Activated CD4-positive, alpha-beta T cell treated with anti-CD3 and anti-CD28 coated beads, Interleukin-2, amount 50 U/mL, for 48 hours (primary cell): Measurements from ENCODE around the gene C19orf44.
"Not testable (repeated sequence)": the region's sequence is repeated elsewhere in the genome, so short reads cannot be mapped to it uniquely, and the experiment has no call there.

Experiments used
- DNase-seq, 2 experiments: peaks; one replicate each; pipeline ENCODE4 v3.0.0-alpha.2; 2020

Gene C19orf44

DNA sequence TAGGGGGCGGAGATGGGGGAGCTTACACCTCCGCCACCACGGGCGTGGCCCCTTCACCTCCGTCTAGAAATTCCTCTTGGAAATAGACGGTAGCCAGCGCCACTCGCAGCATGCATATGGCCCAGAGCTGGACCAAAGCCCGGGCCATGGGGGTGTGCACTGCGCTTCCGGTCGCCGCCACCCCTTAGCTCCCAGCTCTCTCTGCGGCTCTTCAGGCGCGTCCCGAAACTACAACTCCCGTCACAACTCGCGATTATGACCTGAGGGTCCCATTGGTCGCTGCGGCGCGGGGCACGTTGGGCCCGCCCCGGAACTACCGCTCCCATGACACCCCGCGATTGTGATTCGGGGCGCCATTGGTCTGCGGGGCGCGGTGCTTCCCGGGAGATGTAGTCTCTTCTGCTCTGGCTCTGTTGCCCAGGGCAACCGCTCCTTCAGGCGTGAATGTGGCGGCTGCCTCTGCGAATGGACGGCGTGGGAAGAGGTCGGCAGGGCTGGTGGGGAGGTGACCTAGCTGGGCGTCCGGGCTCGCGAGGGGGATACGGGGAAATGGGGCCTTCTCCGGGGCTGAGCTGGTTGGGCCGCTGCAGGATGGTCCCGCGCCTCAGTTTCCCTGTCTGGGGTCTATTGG, at the start of gene C19orf44, which contains the start of gene CALR3:
TSS of gene C19orf44 (plus strand) at position 413 of the 631 bp plus-strand sequence. CDS start 4,399 bp downstream, outside the sequence.
TSS of gene CALR3 (minus strand) at position 186 of the 631 bp plus-strand sequence. CDS start at position 148, 38 bp downstream.
- peak; percentile 96 to 97 for DNase-seq

DNA sequence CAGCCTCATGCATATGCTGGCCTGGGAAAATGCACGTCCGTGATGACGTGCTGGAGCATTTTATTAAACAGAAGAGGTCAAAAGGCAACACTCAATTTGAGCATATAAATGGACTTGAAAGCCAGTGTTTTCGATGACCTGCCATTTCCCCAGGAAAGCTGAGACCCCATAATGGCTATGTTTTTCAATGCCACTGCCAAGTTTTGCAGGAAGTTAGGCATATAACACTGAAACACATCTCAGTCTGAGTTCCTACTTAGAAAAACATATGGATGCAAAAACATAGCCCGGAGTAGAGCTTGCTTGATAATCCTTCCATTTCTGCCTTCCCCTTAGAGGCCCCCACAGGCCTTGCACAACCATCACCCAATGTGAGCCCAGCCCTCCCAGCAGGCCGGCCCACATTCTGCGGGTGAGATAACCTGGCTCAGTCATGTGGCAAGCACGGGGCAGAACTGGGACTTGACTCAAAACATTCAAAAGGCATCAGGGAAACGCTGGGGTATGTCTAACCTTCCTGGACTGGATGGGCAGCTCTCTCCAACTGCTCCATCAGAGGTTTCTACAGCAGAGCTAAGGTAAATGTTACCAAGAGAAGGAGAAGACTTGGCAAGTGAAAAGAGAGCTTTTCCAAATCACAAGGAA, 49.3 kb upstream of the C19orf44 start:
- DNase-seq = peak; percentile 29 to 51

DNA sequence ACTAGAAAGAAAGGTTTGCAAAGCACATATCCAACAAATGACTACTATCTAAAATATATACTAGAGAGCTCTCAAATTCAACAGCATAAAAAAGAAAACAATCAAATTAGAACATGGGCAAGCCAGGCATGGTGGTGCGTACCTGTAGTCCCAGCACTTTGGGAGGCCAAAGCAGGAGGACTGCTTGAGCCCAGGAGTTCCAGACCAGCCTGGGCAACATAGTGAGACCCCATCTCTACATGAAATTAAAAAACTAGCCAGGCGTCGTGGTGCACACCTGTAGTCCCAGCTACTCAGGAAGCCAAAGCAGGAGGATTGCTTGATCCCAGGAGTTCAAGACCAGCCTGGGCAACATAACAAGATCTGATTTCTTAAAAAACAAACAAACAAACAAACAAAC, 47.3 kb upstream of the C19orf44 start:
- DNase-seq = not testable (repeated sequence)

DNA sequence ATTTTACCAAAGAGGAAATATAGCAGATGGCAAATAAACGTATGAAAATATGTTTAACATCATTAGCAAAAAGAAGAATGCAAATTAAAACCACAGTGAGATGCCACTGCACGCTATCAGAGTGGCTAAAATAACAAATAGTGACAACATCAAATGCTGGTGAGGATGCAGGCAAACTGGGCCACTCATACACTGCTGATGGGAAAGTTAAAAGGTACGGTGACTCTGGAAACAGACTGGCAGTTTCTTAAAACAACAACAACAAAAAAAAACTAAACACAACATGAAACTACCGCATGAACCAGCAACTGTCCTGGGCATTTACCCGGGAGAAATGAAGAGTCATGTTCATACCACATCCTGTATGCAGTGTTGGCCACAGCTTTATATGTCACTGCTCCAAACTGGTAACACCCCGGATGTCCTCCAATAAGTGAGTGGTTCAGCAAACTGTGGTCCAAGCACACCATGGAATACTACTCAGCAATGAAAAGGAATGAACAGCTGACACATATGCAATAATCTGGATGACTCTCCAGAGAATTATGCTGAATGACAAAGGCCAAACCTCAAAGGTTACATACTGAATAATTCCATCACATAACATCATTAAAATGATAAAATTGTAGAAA, 46.7 kb upstream of the C19orf44 start:
- DNase-seq = peak; percentile 15 to 27

DNA sequence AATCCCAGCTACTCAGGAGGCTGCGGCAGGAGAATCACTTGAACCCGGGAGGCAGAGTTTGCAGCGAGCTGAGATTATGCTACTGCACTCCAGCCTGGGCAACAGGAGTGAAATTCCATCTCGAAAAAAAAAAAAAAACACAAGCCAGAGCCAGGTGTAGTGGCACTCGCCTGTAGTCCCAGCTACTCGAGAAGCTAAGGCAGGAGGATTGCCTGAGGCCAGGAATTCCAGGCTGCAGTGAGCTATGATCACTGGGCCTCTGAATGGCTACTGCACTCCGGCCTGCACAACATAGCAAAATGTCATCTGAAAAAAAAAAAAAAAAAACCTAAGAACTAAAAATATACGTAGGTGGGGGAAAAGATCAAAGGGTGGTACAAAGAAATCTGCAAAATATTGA, 43.9 kb upstream of the C19orf44 start:
- no peak for DNase-seq

DNA sequence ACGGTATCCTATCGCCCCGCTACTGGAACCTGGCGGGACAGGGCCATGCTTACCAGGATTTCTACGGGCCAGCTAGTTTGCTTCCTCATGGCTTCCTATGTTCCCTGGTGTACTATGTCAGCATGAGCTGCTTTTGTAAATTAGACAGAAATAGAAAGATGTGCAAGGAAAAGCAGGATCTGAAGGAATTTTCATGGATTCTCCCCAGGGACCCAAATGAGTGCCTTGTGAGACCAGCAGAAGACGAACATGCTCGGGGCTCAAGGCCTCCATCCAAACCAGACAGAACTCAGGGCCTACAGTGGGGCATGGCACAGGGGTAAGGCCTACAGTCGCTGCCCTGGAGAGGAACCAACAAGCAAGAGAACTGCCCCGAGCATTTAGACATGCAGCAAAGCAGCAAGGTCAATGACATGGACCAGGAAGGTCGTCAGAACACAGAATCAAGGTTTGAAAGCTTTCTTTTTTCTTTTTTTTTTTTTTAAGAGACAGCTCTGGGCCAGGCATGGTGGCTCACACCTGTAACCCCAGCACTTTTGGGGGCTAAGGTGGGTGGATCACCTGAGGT, 41.8 kb upstream of the C19orf44 start:
- DNase-seq = no peak

DNA sequence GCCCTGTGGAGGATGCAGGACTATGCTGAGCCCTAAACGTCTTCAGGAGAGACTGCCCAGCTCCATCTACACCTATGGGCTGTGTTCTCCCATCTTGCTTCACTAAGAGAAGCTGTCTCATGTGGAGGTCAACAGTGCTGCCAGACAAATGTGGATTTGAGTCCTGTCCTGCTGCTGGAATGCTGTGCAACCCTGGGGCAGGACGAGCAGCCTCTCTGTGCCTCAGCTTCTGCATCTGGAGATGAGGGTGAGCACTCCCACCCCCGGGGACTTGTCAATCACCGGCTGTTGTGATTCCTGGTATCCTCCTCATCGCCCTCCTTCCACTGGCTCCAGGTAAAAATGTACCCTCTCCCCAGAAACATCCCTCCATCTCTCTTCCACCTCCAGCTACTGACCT, 40.7 kb upstream of the C19orf44 start:
- no peak for DNase-seq

DNA sequence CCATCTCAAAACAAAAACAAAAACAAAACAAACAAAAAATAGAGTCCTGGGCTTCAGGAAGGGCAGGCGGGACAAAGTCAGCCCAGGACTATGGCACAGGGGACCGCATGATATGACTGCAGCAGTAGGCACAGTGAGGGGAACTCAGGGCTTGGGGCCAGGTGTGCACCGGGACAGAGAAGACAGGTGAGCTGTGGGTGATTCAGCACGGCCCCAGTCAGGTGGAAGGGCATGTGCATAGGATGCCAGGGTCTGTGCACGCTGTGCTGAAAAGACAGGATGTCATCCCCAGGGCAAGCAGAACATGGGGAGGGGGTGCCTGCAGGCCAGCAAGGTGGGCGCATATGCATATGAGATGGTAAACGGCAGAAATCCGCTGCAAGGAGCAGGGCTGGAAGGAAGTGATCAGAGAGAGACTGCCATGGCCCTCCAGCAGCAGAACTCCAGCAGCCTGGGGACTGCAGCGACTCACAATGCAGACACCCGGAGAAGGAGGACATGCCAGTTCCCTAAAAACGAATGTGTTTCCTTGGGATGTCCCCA, 39.5 kb upstream of the C19orf44 start:
- DNase-seq = no peak

DNA sequence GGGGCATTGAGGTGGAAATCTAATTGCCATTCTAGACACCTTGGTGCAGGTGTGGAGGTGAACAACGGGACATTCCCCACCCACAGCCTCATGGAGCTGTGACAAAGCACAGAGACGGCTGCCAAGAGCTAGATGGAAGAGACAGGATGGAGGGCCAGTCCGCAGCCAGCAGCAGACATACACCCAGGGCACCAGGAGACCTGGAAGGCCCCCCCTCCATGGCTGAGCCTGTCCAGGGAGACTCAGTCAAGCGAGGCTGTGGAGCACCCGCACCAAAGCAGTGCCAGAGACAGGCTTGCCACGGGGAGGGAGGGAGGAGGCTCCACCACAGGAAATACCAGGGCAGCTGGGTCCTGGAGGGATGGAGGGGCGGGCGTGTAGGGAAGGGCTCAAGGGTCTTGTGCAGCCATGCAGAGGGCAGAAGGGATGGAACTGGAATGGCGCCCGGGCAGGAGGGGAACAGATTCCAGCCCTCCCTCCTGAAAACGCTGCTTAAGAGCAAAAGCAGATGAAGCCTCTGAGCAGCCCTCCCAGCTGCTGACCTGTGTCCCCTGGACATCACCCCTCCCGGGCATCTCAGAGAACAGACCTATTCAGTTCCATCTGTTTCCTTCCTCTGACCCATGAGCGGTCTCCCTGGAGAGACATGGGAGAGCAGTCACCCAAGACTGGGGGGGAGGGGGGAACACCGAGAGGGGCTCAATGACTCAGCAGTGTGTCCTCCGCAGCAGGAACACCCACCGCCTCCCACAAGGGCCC, 38.8 kb upstream of the C19orf44 start:
- DNase-seq = peak in 1 of 2 experiments; percentile 12

DNA sequence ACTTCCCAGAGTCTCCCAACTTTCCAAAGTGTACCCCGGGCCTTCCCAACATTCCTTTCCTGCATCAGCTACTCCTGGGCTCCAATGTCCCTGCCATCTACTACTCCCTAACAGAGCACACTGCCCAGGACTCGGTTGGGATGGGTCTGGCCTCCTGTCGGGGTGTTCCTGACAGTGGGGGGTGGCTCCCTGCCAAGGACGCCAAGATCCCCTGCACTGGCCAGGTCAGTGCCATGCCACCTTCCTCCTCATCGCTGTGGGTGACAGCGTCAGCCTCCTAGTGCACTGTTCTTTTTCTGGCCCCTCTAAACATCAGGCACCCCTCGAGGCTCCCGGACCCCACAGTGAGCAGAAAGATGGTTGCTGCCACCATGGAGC, 38.3 kb upstream of the C19orf44 start:
- no peak for DNase-seq

DNA sequence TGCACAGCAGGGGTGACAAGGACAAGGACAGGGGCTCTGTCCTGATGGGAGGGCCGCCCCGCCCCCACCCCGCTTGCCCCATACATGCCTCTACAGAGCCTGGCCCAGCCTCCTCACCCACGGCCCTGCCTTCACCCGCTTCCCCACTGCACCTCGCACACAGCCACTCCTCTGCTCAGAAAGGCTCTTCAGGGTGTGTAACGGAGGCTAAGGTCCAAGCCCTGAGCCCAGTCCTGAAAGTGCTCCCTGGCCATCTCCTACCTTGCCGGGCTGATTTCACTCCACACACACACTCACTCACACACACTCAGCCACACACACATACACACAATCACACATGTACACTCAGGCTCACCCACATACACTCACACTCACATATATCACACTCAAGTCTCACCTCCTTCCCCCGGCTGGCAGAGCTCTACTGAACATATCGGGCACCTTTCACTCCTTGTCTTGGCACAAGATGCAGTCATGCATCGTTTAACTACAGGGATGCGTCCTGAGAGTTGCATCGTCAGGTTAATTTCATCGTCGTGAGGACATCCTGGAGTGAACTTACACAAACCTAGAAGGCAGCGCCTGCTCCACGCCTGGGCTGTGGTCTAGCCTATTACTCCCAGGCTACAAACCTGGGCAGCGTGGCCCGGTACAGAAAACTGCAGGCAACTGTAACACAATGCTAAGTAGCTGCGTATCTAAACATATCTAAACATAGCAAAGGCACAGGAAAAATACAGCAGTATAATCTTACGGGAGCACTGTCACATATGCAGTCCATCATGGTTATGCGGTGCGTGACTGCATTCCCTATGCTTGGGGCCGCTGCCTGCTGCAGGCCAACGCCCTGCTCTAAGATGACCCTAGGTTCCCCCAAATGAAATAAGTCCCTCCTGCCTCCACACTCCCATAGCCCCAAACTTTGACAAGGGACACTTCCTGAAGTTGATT, 37.5 kb upstream of the C19orf44 start:
- DNase-seq = no peak

DNA sequence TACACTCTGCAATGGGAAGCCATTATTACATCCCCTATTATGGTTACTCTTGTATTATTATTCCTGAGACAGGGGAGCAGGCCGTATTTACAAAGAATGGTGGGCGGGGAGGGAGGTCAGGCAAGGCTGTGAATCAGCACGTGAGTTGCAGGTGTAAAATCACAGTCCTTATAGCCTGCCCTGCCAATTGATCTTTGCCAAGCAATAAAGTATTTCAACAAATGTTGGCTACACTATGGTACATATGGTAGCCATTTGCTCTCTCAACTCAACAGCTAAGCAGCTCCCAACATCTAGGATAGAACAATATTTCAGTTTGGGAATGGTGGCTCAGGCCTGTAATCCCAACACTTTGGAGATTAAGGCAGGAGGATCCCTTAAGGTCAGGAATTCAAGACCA, 36.5 kb upstream of the C19orf44 start:
- no peak for DNase-seq

DNA sequence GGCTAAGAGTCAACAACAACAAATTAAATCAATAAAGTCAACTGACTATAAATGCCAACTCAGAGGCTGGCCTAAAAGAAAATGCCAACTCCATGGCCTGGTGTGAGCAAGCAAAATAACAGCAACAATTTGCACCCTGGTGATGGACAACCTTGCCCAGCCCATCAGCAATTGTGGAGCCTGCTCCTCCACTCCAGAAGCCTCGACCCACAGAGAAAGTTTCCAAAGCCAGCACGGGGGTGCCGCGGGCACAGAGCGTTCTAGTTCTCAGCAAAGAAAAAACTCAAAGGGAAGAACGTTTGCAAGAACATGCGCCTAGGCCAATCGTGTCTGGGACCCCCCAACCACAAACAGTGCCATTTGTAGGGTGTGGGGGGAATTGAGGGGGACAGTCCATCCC, 35.7 kb upstream of the C19orf44 start:
- no peak for DNase-seq

DNA sequence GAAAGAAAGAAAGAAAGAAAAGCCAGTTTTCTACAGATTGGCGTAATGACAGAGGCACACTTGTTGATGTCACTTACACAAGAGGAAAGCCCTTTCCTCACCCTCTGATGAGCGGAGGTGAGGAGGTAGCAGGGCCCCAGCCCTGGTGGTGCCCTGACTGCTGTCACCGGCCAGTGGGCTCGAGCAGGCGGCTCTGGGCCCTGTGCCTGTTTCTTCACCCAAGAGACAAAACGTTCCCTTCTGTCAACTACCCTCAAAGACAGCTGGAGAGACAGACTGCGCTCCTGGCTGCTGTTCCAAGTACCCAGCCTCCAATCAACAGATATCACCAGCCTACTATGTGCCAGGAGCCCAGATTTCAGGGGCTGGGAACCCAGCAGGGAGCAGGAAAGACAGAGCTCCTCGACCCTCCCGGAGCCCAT, 34.6 kb upstream of the C19orf44 start:
- no peak for DNase-seq

DNA sequence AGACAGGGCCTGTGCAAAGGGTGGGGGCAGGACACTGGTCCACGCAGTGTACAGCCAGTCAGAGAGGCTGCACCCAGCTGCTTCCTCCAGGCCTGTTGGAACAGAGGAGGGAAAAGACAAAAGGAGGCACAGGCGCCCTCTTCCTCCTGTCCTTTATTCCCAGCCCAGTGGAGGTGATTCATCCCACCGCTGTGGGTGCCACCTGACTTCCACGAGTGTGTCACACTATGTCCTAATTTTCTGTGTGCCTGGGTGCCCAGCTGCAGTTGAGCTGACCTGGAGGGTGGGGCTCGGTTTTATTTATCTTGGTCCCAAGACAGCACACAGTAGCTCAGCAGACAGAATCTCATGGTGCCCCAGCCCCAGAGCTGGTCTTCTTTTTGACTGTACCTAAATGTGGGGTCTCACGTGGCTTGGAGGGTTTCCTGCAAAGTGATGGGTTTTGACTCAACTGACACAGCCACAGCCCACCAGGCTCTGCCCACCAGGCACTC, 33.4 kb upstream of the C19orf44 start:
- no peak for DNase-seq

DNA sequence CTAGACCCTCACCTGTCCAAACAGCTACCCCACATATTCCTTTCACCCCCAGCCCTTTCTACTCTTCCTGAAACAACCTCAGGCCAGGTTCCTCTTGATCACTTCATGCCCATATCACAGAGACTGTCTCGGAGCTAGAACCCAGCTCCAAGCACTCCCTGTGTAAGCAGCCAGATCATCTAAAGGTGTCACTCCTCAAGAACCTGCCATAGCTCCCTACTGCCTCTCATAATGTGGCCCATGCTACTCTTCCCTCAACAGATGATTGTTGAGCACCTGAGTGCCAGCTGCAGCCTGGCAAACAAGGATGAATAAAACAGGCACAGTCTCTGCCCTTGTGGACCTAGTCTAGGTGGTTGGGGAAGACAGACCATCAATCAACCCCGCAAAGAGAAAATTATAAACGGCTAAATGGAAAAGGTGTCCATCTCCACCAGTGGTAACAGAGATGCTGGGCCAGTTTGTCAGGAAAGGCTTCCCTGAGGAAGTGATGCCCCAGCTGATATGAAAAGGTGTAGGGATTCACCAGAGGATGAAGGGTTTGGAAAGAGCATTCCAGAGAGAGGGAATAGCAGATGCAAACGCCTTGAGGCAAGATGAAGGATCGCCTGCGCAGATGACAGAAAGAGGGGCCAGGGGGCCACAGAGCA, 32.7 kb upstream of the C19orf44 start:
- no peak for DNase-seq

DNA sequence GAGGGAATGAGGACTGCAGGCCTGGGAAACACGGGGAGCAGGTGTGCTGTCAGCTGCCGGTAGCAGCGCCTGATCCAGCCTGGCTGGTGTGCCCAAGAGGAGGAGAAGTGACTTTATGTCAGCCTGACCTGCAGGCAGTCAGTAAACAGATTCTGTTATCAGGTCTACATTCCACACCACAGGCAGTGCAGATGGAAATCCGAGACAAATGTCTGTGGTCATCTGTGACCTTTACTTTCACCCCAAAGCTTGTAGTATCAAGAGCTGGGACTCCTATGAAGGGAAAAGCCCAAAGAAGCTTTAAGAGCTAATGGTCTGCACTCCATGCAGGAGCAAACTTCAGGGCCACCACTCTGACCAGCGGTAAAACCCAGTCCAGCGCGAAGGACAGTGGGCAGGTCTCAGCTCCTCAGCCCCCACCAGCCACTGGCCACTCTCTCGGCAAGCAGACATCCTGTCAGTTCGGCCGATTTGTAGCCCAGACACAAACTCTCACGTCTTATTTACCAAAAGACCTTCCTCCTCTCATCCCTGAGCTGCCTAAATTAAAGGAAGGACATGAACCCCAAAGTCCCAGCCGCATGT, 32.1 kb upstream of the C19orf44 start:
- no peak for DNase-seq

DNA sequence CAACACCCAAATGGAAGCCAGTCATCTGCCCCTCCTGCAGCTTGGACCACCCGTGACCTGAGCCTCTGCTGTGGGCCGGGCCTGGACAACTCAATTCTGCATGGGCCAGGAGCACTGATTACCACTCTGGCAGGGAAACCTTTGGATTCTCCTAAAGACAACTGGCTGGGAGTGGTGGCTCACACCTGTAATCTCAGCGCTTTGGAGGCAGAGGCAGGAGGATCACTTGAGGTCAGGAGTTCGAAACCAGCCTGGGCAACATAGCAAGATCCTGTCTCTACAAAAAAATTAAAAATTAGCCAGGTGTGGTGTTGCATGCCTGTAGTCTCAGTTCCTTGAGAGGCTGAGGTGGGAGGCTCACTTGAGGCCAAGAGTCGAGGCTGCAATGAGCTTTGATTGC, 31.0 kb upstream of the C19orf44 start:
- no peak for DNase-seq

DNA sequence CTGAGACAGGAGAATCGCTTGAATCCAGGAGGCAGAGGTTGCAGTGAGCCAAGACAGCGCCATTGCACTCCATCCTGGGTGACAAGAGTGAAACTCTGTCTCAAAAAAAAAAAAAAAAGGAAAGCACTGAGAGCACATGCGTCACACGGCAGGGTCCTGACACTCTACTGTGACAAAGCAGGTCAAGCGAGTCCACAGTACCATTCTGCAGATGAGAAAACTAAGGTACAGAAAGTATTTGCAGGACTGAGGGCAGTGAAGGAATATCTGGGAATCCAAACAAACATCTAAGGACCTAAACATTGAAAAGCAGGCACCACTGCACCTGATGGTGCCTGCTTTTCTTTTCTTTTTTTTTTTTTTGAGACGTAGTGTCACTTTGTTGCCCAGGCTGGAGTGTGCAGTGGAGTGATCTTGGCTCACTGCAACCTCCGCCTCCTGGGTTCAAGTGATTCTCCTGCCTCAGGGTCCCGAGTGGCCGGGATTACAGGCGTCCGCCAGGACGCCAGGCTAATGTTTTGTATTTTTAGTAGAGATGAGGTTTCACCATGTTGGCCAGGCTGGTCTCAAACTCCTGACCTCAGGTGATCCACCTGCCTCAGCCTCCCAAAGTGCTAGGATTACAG, 29.3 kb upstream of the C19orf44 start:
- DNase-seq = not testable (repeated sequence)

DNA sequence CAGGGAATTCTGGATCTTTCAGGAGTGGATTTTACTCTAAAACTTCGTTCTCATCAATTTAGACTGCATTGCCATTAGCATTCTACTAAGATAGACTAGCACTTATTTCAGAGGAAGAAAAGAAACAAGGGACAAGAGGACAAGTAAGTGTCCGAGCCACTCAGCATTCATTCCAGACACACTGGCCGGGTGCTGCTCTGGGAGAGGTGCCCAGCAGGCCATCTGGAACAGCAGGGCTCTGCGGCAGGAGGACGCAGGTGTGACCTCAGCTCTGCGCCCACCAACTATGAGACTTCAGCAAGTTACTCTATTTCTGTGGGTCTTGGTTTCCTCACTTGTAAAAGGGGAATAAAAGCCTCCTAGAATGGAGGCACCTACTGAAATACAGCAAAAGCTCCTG, 28.6 kb upstream of the C19orf44 start:
- DNase-seq = no peak
